HL-60 (cell line): ENCODE data around the gene RSPH1.

ENCODE experiments used
- DNase-seq, 2 experiments: peaks; one replicate each; pipeline ENCODE4 v3.0.0-alpha.2; 2010 to 2020; ENCODE audit warnings: low read depth in 1 of 2, low spot score in 1 of 2
- H3K27ac ChIP-seq: fragments of 250-450 bp; sonication (Bioruptor Pico); replicated peaks from 2 replicates; pipeline ENCODE4 v1.5.1; 2020; ENCODE audit warnings: mild to moderate bottlenecking, moderate library complexity
- H3K27me3 ChIP-seq: fragments of 250-450 bp; sonication (Bioruptor Pico); 2 replicates; pipeline ENCODE4 v1.5.1; 2021; ENCODE audit warnings: mild to moderate bottlenecking, moderate library complexity; ENCODE audit not compliant: insufficient read depth, poor library complexity, severe bottlenecking
- H3K4me3 ChIP-seq: replicated peaks from 2 replicates; pipeline ENCODE4 v1.5.1; 2011; ENCODE audit warnings: mild to moderate bottlenecking, control low read depth, low read length; ENCODE audit not compliant: insufficient read depth
- GABPA ChIP-seq: IDR thresholded peaks from 2 replicates; pipeline ENCODE4 v1.6.1; 2012; ENCODE audit warnings: low read depth
- POLR2AphosphoS5 ChIP-seq: IDR thresholded peaks from 2 replicates; pipeline ENCODE4 v1.6.1; 2012; ENCODE audit warnings: low read depth
- SPI1 ChIP-seq: IDR thresholded peaks from 2 replicates; pipeline ENCODE4 v1.6.1; 2012; ENCODE audit warnings: low read depth, mild to moderate bottlenecking, borderline replicate concordance
- TF ChIP-seq, protein P1 (sequence below): IDR thresholded peaks from one replicate; pipeline ENCODE4 v1.5.1; 2011; ENCODE audit warnings: low read length, control low read depth, inconsistent platforms; ENCODE audit not compliant: insufficient read depth
- TF ChIP-seq, protein P2 (sequence below): IDR thresholded peaks from 2 replicates; pipeline ENCODE4 v1.6.1; 2012; ENCODE audit warnings: low read depth; ENCODE audit not compliant: insufficient replicate concordance

The RSPH1 gene

DNA sequence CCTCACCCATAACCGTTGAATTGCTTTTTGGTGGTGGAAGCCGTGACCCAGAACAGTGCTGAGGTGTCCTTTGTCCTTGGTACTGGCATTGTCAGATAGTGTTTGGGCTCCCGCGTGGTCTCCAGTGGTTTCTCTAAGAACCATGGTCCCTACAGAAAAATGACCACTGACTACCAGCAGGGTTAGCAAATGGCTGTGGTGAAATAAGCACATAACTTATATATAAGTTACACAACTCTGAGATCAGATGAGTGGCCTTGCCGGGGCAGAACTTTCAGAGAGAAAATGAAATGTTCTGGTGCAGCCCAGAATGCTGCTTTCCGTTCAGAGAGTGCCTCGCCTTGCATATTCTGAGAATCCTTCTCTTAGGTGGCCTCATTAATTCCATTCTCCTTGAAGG is 22.6 kb upstream of the RSPH1 start:
- Histone ChIP-seq H3K27ac (no peak overlapping the region), H3K4me3 (no peak overlapping the region), H3K27me3 (no peaks in the 10 kb centered on the region)
- no peak for TF ChIP-seq GABPA
- no peak for TF ChIP-seq SPI1
- TF ChIP-seq, protein P1, sequence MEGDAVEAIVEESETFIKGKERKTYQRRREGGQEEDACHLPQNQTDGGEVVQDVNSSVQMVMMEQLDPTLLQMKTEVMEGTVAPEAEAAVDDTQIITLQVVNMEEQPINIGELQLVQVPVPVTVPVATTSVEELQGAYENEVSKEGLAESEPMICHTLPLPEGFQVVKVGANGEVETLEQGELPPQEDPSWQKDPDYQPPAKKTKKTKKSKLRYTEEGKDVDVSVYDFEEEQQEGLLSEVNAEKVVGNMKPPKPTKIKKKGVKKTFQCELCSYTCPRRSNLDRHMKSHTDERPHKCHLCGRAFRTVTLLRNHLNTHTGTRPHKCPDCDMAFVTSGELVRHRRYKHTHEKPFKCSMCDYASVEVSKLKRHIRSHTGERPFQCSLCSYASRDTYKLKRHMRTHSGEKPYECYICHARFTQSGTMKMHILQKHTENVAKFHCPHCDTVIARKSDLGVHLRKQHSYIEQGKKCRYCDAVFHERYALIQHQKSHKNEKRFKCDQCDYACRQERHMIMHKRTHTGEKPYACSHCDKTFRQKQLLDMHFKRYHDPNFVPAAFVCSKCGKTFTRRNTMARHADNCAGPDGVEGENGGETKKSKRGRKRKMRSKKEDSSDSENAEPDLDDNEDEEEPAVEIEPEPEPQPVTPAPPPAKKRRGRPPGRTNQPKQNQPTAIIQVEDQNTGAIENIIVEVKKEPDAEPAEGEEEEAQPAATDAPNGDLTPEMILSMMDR, result no peak
- TF ChIP-seq, protein P2, sequence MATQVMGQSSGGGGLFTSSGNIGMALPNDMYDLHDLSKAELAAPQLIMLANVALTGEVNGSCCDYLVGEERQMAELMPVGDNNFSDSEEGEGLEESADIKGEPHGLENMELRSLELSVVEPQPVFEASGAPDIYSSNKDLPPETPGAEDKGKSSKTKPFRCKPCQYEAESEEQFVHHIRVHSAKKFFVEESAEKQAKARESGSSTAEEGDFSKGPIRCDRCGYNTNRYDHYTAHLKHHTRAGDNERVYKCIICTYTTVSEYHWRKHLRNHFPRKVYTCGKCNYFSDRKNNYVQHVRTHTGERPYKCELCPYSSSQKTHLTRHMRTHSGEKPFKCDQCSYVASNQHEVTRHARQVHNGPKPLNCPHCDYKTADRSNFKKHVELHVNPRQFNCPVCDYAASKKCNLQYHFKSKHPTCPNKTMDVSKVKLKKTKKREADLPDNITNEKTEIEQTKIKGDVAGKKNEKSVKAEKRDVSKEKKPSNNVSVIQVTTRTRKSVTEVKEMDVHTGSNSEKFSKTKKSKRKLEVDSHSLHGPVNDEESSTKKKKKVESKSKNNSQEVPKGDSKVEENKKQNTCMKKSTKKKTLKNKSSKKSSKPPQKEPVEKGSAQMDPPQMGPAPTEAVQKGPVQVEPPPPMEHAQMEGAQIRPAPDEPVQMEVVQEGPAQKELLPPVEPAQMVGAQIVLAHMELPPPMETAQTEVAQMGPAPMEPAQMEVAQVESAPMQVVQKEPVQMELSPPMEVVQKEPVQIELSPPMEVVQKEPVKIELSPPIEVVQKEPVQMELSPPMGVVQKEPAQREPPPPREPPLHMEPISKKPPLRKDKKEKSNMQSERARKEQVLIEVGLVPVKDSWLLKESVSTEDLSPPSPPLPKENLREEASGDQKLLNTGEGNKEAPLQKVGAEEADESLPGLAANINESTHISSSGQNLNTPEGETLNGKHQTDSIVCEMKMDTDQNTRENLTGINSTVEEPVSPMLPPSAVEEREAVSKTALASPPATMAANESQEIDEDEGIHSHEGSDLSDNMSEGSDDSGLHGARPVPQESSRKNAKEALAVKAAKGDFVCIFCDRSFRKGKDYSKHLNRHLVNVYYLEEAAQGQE, result no peak
- TF ChIP-seq POLR2AphosphoS5, result no peak
- DNase-seq, result no peak

DNA sequence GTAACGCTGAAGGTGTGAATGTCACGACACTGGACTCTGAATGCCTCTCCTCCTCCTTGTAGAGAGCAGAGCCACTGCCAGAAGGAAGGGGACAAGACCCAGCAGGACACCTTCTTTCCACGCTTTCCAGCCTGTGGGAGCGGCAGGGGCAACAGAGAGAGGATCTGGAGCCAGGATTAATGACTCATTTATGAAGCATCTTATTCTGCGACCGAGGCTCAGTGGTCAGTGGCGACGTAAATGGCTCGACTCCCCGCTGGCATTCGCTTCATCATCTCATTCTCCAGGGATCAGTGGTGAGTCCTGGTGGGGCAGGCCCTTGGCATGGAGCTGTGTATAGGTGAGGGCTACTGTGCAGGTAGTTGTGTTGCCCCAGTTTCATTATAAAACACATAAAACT is 22.2 kb upstream of the RSPH1 start:
- Histone ChIP-seq H3K27me3 (no peaks in the 10 kb centered on the region), H3K4me3 (no peak overlapping the region), H3K27ac (no peak overlapping the region)
- no peak for DNase-seq
- TF ChIP-seq POLR2AphosphoS5, result no peak
- no peak for TF ChIP-seq GABPA
- no peak for TF ChIP-seq SPI1
- TF ChIP-seq, protein P1, result no peak
- TF ChIP-seq, protein P2, result no peak

DNA sequence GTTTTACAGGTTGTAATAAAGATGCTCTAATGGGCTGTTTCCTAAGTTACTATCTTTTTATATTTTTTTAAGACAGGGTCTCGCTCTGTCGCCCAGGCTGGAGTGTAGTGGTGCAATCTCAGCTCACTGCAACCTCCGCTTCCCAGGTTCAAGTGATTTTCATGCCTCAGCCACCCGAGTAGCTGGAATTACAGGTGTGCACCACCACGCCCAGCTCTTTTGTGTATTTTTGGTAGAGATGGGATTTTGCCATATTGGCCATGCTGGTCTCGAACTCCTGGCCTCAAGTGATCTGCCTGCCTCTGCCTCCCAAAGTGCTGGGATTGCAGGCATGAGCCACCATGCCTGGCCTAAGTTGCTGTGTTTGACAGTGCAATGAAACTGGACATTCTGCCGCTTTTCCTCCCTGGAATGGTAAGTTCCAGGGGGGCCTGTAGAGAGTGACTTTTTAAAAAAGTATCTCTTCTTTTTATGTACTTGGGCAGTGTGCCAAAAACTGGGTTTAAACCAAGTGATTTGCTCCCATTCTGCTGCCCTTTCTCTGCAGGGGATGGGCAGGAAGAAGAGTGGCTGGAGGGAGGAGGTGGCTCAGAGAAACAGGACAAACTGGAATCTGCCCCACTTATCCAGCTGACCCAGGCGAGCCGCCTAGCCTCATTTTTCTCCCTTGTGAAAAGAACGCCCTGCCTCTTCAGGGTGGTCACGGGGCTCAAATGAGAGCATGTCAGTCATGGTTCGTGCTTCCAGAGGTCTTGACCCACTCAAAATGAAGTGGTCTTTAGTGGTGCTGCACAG is 19.9 kb upstream of the RSPH1 start:
- no peak for DNase-seq
- no peaks in the 10 kb centered on the region for H3K27me3 ChIP-seq
- H3K4me3 ChIP-seq, result no peak overlapping the region
- TF ChIP-seq, protein P2, result no peak
- TF ChIP-seq SPI1, result no peak
- TF ChIP-seq, protein P1, result no peak
- no peak for TF ChIP-seq POLR2AphosphoS5
- TF ChIP-seq GABPA, result no peak
- no peak overlapping the region for H3K27ac ChIP-seq
